HCT116 (cell line): ENCODE data around the gene TOR2A.

Source experiments
- ATF3 ChIP-seq: IDR thresholded peaks from 2 replicates; pipeline ENCODE4 v1.6.1; 2012
- CEBPB ChIP-seq: IDR thresholded peaks from 2 replicates; pipeline ENCODE4 v1.6.1; 2012; ENCODE audit warnings: low read depth
- CTCF ChIP-seq, 3 experiments: fragments of 200-600 bp in 1 of 3; sonication (generic) in 1 of 3; IDR thresholded peaks in 2 of 3; conservative IDR thresholded peaks in 1 of 3; 2 replicates each; pipeline ENCODE4 v1.5.1; 2012 to 2017; ENCODE audit warnings: low read depth in 2 of 3, low read length in 2 of 3, antibody characterized with exemption in 1 of 3, borderline replicate concordance in 1 of 3, control low read depth in 1 of 3, mild to moderate bottlenecking in 1 of 3, mixed read lengths in 1 of 3, mixed run types in 1 of 3, moderate library complexity in 1 of 3; ENCODE audit not compliant: insufficient read depth in 1 of 3
- EZH2 ChIP-seq: fragments of 200-600 bp; sonication (generic); IDR thresholded peaks from 2 replicates; pipeline ENCODE4 v1.6.1; 2017; ENCODE audit warnings: antibody characterized with exemption, mixed run types
- EZH2phosphoT487 ChIP-seq: fragments of 200-600 bp; IDR thresholded peaks from 2 replicates; pipeline ENCODE4 v1.6.1; 2018; ENCODE audit warnings: antibody characterized with exemption, borderline replicate concordance
- FOSL1 ChIP-seq: IDR thresholded peaks from 2 replicates; pipeline ENCODE4 v1.6.1; 2012; ENCODE audit warnings: low read depth
- JUND ChIP-seq: IDR thresholded peaks from 2 replicates; pipeline ENCODE4 v1.6.1; 2012
- POLR2A ChIP-seq: IDR thresholded peaks from 2 replicates; pipeline ENCODE4 v1.7.0; 2011; ENCODE audit warnings: borderline replicate concordance; ENCODE audit not compliant: insufficient read depth, insufficient read length; ENCODE audit errors: extremely low read depth
- RAD21 ChIP-seq: IDR thresholded peaks from 2 replicates; pipeline ENCODE4 v1.6.1; 2012; ENCODE audit warnings: low read depth, mild to moderate bottlenecking
- SP1 ChIP-seq: IDR thresholded peaks from 2 replicates; pipeline ENCODE4 v1.6.1; 2012; ENCODE audit warnings: low read depth
- YY1 ChIP-seq: IDR thresholded peaks from 2 replicates; pipeline ENCODE4 v1.6.1; 2011; ENCODE audit warnings: low read length, low read depth, moderate library complexity, mild to moderate bottlenecking; ENCODE audit not compliant: insufficient replicate concordance; ENCODE audit errors: extremely low read depth

DNA sequence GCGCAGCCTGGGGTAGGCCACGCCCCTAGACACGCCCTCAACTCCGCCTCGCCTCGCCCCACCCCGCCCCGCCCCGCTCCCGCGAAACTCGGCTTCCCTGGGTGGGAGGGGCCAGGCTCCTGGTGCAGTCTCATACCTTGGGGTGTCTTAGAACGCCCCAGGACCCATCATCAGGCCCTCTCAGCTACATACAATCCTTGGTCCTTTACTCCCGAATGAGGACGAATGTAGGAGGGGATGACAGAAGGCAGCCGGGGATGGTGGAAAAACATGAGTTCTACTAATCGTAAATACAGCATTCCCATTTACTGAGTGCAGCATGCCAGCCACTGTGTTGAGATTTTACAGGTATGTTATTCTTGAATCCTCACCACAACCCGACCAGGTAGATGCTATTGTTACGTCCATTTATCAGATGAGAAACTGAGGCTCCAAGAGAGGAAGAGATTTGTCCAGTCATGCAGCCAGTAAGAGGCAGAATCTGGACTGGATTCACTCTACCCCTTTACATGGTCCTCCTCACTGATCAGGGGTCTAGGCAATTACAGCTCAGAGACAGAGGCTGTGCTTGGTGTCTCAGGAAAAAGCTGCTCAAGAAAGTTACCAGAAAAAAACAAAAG lies 36.6 kb upstream of the TOR2A start:
- no peak for TF ChIP-seq CTCF (IDR thresholded peaks at IDR 0.05 in 2 of 3, conservative IDR thresholded peaks at IDR 0.05 in 1 of 3; ENCODE audit: borderline replicate concordance in 1 of 3, insufficient read depth in 1 of 3, low read depth in 2 of 3, low read length in 2 of 3)
- TF ChIP-seq POLR2A = no peak
- no peak for TF ChIP-seq YY1
- TF ChIP-seq SP1 = no peak
- TF ChIP-seq EZH2 = no peak
- no peak for TF ChIP-seq EZH2phosphoT487
- TF ChIP-seq RAD21 = no peak
- no peak for TF ChIP-seq JUND
- TF ChIP-seq CEBPB = no peak
- TF ChIP-seq FOSL1 = no peak
- TF ChIP-seq ATF3 = no peak
